ENCODE results near the gene PSORS1C1.

DNA sequence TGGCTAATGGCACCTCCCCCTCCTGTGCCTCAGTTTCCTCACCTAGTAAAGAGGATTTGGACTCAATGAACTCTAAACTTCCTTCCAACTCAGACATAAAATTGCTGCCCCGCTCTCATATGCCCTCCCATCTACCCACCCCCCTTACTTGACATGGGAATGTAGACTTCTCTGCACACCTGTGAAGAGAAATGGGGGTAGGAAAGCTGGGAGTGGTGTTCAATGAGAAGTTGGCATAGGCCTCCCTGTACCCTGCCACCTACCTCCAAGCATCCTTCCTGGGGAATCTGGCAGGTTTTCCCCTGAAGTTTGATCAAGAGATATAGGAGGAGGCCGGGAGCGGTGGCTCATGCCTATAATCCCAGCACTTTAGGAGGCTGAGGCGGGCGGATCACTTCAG is 59.8 kb downstream of the PSORS1C1 start:
- TF ChIP-seq, protein P1, sequence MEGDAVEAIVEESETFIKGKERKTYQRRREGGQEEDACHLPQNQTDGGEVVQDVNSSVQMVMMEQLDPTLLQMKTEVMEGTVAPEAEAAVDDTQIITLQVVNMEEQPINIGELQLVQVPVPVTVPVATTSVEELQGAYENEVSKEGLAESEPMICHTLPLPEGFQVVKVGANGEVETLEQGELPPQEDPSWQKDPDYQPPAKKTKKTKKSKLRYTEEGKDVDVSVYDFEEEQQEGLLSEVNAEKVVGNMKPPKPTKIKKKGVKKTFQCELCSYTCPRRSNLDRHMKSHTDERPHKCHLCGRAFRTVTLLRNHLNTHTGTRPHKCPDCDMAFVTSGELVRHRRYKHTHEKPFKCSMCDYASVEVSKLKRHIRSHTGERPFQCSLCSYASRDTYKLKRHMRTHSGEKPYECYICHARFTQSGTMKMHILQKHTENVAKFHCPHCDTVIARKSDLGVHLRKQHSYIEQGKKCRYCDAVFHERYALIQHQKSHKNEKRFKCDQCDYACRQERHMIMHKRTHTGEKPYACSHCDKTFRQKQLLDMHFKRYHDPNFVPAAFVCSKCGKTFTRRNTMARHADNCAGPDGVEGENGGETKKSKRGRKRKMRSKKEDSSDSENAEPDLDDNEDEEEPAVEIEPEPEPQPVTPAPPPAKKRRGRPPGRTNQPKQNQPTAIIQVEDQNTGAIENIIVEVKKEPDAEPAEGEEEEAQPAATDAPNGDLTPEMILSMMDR (IDR thresholded peaks at IDR 0.05; ENCODE audit: poor library complexity): no peak
- TF ChIP-seq EZH2 (IDR thresholded peaks at IDR 0.05; ENCODE audit: borderline replicate concordance): no peak
